Measurements from ENCODE around the gene NHSL2.

NHSL2 gene

GRCh38 chrX:72100051-72100755 is 189.6 kb downstream of the NHSL2 start:
- no peak overlapping the region for H3K27ac ChIP-seq
- no peak for DNase-seq (ENCODE audit: low read depth, low spot score)

- no peak overlapping the region for H3K27ac ChIP-seq
- DNase-seq (ENCODE audit: low read depth, low spot score), result no peak
Measured at GRCh38 chrX:72100824-72101351, 190.2 kb downstream of the NHSL2 start.

DNA sequence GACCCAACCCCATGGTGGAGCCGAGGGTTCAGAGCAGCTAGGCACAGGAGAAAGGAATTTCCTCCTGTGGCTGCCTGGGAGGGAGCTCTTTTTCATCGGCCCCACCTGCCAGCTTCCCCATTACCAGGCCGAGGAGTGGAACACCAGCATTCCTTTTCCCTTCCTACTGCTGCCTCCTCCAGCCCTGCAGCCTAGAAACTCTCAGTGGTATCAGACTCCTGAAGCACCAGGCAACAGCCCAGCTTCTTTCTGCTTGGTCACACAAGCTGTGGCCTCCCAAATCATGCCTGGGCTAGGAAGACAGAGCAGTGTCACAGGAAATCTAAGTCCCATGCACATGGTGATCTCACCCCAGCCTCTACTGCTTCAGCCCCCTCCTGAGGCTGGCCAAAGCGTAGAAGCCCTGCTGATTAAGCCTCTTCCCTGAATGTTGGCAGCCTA is 191.0 kb downstream of the NHSL2 start:
- no peak overlapping the region for H3K27ac ChIP-seq
- no peak for DNase-seq (ENCODE audit: low read depth, low spot score)

DNA sequence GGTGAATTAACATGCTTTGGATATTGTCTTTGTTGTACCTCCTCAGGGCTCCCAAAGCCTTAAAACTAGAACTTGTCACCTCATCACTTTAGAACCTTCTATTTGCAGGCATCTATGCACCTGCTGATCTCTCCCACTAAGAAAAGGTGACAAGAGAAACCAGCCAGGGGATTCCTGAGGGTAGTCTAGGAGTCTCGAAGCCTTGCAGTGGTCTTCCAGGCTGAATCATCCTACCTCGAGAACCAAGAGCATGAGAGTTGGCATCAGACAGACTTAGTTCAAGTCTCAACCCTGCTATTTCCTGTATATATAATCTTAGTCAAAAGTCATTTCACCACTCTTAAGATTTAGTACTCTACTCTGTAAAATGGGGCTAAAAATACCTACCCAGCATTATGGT is 191.5 kb downstream of the NHSL2 start:
- DNase-seq (ENCODE audit: low read depth, low spot score), result no peak
- H3K27ac ChIP-seq, result no peak overlapping the region

DNA sequence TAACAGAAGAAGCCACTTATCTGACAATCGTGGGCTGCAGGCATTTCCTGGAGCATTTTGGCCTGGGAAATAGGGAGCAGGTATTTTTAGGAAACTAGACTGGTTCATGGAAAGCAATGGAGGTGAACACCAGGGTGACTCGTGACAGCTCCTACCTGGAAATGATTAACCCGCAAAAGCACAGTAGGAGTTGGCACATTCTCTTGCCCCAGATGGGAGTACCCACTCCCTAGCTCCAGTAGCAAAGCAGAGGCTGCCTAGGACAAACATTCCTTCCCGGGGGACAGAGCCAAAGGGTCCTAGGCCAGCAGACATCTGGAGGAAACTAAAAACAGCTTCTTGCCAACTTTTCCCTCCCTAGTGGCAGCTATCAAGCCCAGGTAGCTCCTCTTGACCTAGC is 192.1 kb downstream of the NHSL2 start:
- DNase-seq (ENCODE audit: low read depth, low spot score), result no peak
- H3K27ac ChIP-seq, result no peak overlapping the region

- H3K27ac ChIP-seq, result no peak overlapping the region
- DNase-seq (ENCODE audit: low read depth, low spot score), result no peak
Measured at GRCh38 chrX:72105436-72105835, 194.8 kb downstream of the NHSL2 start.

DNA sequence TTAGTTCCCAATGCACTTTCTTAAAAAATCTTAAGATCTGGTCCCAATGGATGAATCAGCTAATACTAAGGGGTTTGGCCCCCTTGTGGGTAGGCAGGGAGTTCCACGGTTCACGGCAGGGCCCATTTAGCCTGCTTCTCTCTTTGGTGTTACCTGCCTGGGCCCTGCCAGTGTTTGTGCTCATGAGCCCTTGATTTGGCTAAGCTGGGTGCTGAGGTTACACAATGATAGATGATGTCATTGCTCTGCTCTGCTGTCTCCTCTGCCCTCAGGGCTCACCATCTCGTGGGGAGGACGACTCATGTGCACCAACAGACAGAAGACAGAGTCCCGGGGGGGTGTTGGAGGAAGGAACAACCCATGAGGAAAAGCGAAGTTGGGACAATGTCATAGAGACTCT is 196.7 kb downstream of the NHSL2 start:
- H3K27ac ChIP-seq, result no peak overlapping the region
- DNase-seq (ENCODE audit: low read depth, low spot score), result peak; percentile 18

DNA sequence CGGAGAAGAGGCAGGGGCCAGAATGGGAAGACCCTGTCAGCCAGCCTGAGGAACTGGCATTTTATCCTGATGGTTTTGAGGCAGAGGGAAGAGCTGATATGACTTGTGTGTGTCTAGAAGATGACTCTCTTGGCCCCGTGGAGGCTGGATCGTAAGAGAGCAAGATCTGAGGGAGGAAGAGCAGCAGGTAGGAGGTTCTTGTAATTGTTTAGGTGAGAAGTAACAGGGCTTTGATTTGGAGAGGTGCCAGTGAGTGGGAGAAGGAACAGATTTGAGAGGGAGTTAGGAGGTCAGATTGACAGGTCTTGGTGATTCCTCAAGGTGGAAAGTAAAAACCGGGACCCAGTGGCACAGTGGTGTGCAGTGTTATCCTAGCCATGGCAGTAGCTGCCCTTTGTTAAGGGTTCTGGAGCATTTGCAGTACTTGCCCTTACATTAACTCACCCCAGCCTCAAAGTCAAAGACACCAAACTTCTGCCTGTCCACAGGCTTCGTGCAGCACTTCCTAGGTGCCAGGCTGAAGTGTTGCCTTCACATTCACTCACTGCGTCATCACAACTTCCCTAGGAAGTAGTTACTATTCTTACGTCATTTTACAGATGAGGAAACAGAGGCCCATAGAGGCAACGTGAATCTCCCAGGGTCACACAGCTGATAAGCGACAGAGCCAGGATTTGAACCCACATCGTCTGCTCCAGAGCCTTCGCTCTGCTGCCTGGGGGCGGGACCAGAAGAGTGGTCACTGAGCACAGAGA is 197.4 kb downstream of the NHSL2 start:
- no peak overlapping the region for H3K27ac ChIP-seq
- no peak for DNase-seq (ENCODE audit: low read depth, low spot score)

- no peak for DNase-seq (ENCODE audit: low read depth, low spot score)
- no peak overlapping the region for H3K27ac ChIP-seq
Measured at GRCh38 chrX:72108666-72109065, 198.0 kb downstream of the NHSL2 start.

GRCh38 chrX:72110051-72110875 is 199.6 kb downstream of the NHSL2 start:
- no peak for DNase-seq (ENCODE audit: low read depth, low spot score)
- H3K27ac ChIP-seq, result no peak overlapping the region

- no peak overlapping the region for H3K27ac ChIP-seq
- DNase-seq (ENCODE audit: low read depth, low spot score), result no peak
Measured at GRCh38 chrX:72110876-72111708, 200.4 kb downstream of the NHSL2 start.

- H3K27ac ChIP-seq, result no peak overlapping the region
- DNase-seq (ENCODE audit: low read depth, low spot score), result no peak
Measured at GRCh38 chrX:72113461-72113860, 202.8 kb downstream of the NHSL2 start.

- no peak overlapping the region for H3K27ac ChIP-seq
- no peak for DNase-seq (ENCODE audit: low read depth, low spot score)
Measured at GRCh38 chrX:72114306-72114705, 203.7 kb downstream of the NHSL2 start.

DNA sequence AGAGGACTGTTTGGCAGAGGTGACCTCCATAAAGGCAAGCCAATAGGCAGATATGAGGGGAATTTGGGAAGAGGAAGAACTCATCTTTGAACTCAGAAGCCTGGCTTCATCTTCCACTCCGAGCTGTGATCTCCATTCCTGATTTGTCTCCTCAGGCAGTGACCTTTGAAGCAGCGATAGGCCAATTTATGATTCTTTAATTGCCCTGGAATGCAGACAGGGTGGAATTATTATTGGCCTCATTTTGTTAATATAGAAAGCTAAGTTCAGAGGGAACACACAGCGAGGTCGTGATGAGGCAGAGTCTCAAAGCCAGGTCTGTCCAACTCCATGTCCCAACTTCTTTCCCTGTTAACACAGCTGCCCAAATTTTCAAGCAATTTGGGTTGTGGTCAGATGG is 204.2 kb downstream of the NHSL2 start:
- H3K27ac ChIP-seq, result no peak overlapping the region
- DNase-seq (ENCODE audit: low read depth, low spot score), result no peak

DNA sequence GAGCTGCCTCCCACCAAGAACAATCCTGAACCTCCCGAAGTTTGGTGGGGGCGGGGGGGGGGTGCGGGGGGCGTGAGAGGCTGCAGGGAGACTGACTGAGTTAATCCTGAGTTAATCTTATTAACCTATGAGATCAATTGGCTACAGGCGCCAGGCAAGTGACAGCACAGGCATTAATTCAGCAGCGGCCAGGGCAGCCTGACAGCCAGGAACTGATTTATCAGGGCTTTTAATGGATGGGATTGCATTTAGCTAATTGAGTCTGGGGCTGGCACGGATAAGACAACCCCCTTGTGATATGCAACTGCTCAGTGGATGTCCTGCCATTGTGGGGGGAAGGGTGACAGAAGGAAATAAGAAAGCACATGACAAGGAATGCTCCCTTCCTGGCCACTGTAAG is 204.7 kb downstream of the NHSL2 start:
- DNase-seq (ENCODE audit: low read depth, low spot score), result no peak
- no peak overlapping the region for H3K27ac ChIP-seq

- H3K27ac ChIP-seq, result no peak overlapping the region
- DNase-seq (ENCODE audit: low read depth, low spot score), result no peak
Measured at GRCh38 chrX:72117636-72118210, 207.1 kb downstream of the NHSL2 start.

- H3K27ac ChIP-seq, result no peak overlapping the region
Measured at GRCh38 chrX:72120837-72121236, 210.2 kb downstream of the NHSL2 start.

GRCh38 chrX:72121383-72121782 is 210.7 kb downstream of the NHSL2 start:
- no peak overlapping the region for H3K27ac ChIP-seq
- peak; percentile 24 for DNase-seq (ENCODE audit: low read depth, low spot score)

More at GRCh38 chrX:72120837-72121236, 210.2 kb downstream of the NHSL2 start:
- DNase-seq (ENCODE audit: low read depth, low spot score), result no peak

- H3K27ac ChIP-seq, result no peak overlapping the region
- DNase-seq (ENCODE audit: low read depth, low spot score), result no peak
Measured at GRCh38 chrX:72122621-72123337, 212.1 kb downstream of the NHSL2 start.
